HG03064 (cell line): ENCODE measurements around the gene ELMOD1.

ENCODE experiments used
- ATAC-seq: cut with Tn5 transposase; IDR thresholded peaks from one replicate; pipeline ENCODE4 v1.9.1; 2021; ENCODE audit warnings: low read depth; ENCODE audit not compliant: unreplicated experiment

The ELMOD1 gene

GRCh38 chr11:107581147-107581546, 9.8 kb upstream of the ELMOD1 start:
- ATAC-seq = no peak

- ATAC-seq = no peak
Measured at GRCh38 chr11:107583629-107584195, 7.2 kb upstream of the ELMOD1 start.

- ATAC-seq = no peak
Measured at GRCh38 chr11:107587306-107587979, 3.5 kb upstream of the ELMOD1 start.

- ATAC-seq = no peak
Measured at GRCh38 chr11:107591378-107592230, 657 bp downstream of the ELMOD1 start.

GRCh38 chr11:107592231-107592590, 1.3 kb downstream of the ELMOD1 start:
- ATAC-seq = no peak

- ATAC-seq = no peak
Measured at GRCh38 chr11:107592813-107593212, 1.9 kb downstream of the ELMOD1 start.

GRCh38 chr11:107593951-107594350, 3.0 kb downstream of the ELMOD1 start:
- no peak for ATAC-seq

- no peak for ATAC-seq
Measured at GRCh38 chr11:107594736-107595135, 3.8 kb downstream of the ELMOD1 start.

- ATAC-seq = no peak
Measured at GRCh38 chr11:107598225-107599139, 7.5 kb downstream of the ELMOD1 start.

- no peak for ATAC-seq
Measured at GRCh38 chr11:107605061-107606006, 14.4 kb downstream of the ELMOD1 start.

GRCh38 chr11:107606141-107606540, 15.2 kb downstream of the ELMOD1 start:
- no peak for ATAC-seq

- no peak for ATAC-seq
Measured at GRCh38 chr11:107608809-107609208, 17.9 kb downstream of the ELMOD1 start.

GRCh38 chr11:107609400-107610218, 18.7 kb downstream of the ELMOD1 start:
- ATAC-seq = no peak

GRCh38 chr11:107612445-107612844, 21.5 kb downstream of the ELMOD1 start:
- ATAC-seq = no peak

GRCh38 chr11:107619926-107620325, 29.0 kb downstream of the ELMOD1 start:
- ATAC-seq = no peak

GRCh38 chr11:107621081-107621480, 30.1 kb downstream of the ELMOD1 start:
- ATAC-seq = no peak

- no peak for ATAC-seq
Measured at GRCh38 chr11:107623183-107623582, 32.2 kb downstream of the ELMOD1 start.

- ATAC-seq = no peak
Measured at GRCh38 chr11:107624983-107625684, 34.2 kb downstream of the ELMOD1 start.
